ENCODE data around the gene PSD4. TPM values are rescaled to one million over a fixed set of nuclear protein-coding genes. Genes with fewer than 3 reads are reported as not detected.

PSD4 gene
- 3.8 and 5.1 TPM in 2 replicates for total RNA-seq (2014; rRNA removed; shearing (Covaris generic))

GRCh38 chr2:113173542-113174375 is at the start of gene PSD4:
PSD4 (plus strand) TSS chr2:113173971; CDS start chr2:113182457, 8,486 bp downstream.

GRCh38 chr2:113126845-113127645 is 46.7 kb upstream of the PSD4 start, which contains the start of gene IL1RN:
IL1RN (plus strand) TSS chr2:113127598; CDS start chr2:113127625, 27 bp downstream.

Other genes starting within 250 kb of the PSD4 start
- not detected in 2 replicates for gene IL36G, start 196.0 kb upstream of the PSD4 start, total RNA-seq (2014; rRNA removed; shearing (Covaris generic))
- not detected in 2 replicates for gene IL36A, start 168.5 kb upstream of the PSD4 start, total RNA-seq (2014; rRNA removed; shearing (Covaris generic))
- gene IL36B, start 121.1 kb upstream of the PSD4 start, total RNA-seq (2014; rRNA removed; shearing (Covaris generic)), result not detected in 2 replicates
- gene IL36RN, start 114.8 kb upstream of the PSD4 start, total RNA-seq (2014; rRNA removed; shearing (Covaris generic)), result not detected in 2 replicates
- not detected in 2 replicates for gene IL1F10, start 106.0 kb upstream of the PSD4 start, total RNA-seq (2014; rRNA removed; shearing (Covaris generic))
- gene IL1RN, start 46.4 kb upstream of the PSD4 start, total RNA-seq (2014; rRNA removed; shearing (Covaris generic)), result not detected in 2 replicates
- 1.5 and 1.6 TPM in 2 replicates for gene PAX8, start 105.0 kb downstream of the PSD4 start, total RNA-seq (2014; rRNA removed; shearing (Covaris generic))